ENCODE measurements around the gene KHDC4.
"Not testable (repeated sequence)": the region's sequence is repeated elsewhere in the genome, so short reads cannot be mapped to it uniquely, and the experiment has no call there.

Gene KHDC4

GRCh38 chr1:155940482-155940992 lies 6.3 kb upstream of the KHDC4 start:
- no peak for DNase-seq

DNA sequence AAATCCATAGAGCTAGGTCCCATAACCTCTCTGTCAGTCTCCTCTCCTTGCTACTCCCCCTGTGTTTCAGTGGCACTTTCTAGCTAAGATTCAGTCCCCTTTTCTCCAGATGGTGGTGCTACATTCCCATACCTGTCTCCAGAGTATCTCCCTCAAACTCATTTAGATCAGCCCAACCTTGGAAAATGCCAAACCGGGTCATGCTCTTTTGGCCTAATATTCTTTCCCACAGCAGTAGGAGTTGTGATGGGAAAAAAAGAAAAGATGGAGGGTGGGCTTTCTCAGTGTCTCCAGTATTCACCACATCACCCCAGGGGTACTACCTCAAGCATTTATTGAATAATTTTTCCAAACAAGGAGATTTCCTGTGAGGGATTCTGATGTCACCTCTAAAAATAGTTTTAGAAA lies 4.0 kb upstream of the KHDC4 start:
- peak; percentile 65 for DNase-seq

DNA sequence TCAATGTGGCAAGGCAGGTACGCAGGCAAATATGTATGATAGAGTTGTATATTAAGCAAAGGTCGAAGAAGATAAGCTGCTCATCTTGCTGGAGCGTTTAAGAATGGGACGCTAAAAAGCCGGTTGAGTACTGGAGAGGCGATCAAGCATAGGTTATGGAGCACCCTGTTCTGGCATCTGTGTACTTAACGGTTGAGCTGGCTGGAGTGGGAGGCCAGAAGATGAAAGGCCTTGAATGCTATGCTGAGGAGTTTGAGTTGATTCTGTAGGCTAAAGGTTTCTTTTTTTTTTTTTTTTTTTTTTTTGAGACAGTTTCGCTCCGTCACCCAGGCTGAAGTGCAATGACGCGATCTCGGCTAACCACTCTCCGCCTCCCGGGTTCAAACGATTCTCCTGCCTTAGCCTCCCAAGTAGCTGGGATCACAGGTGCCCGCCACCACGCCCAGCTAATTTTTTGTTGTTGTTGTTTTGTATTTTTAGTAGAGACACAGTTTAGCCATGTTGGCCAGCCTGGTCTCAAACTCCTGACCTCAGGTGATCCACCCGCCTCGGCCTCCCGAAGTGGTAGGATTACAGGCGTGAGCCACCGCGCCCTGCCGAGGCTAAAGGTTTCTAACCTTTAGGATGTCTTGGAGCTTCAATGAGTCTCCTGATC lies 850 bp upstream of the KHDC4 start:
- DNase-seq: peak; percentile 81

- no peak for DNase-seq
Measured at GRCh38 chr1:155933591-155934096, 569 bp downstream of the KHDC4 start.

DNA sequence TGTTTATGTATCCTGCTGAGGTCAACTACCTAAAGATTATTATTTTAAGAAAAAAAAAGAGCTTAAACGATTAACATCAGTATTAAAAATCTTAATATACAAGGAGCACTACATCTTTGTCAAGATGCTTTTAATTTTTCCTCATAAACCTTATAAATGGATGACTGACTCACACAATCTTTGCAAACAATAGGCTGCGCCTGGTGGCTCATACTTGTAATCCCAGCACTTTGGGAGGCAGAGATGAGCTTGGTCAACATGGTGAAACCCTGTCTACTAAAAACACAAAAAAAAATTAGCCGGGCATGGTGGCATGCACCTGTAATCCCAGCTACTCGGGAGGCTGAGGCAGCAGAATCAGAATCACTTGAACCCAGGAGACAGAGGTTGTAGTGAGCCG lies 1.7 kb downstream of the KHDC4 start:
- no peak for DNase-seq

- DNase-seq: no peak
Measured at GRCh38 chr1:155932081-155932480, 2.1 kb downstream of the KHDC4 start.

DNA sequence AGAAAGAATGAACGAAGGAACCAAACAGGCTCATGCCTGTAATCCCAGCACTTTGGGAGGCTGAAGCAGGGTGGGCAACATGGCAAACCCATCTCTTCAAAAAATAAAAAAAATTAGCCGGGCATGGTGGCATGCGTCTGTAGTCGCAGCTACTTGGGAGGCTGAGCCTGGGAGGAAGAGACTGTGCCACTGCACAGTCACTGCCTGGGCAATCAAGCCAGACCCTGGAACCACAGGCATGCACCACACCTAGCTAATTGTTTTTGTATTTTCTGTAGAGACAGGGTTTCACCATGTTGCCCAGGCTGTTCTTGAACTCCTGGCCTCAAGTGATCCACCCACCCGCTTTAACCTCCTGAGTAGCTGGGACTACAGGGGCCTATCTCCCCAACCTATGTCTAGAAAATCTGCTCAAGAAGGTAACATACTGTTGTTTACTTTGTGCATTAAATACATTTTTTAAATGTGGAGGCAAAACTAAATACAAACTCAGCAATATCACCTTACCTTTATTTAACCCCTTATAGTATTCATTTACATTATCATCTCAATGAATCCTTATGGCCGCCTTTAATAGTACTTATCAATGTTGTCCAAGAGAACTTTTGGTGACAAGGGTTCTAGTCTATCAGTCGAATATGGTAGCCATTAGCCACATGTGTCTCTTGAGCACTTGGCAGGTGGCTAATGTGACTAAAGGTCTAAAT lies 2.7 kb downstream of the KHDC4 start:
- no peak for DNase-seq

DNA sequence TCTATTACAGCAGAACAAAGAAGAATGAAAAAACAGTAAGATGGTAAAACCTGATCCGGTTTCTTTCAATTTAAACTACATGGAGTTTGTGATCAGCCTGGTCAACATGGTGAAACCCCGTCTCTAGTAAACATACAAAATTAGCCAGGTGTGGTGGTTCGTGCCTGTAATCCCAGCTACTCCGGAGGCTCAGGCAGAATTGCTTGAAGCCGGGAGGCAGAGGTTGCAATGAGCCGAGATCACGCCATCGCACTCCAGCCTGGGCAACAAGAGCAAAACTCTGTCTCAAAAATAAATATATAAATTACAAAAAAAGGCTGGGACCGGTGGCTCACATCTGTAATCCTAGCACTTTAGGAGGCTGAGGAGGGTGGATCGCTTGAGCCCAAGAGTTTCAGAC lies 3.5 kb downstream of the KHDC4 start:
- not testable (repeated sequence) for DNase-seq

DNA sequence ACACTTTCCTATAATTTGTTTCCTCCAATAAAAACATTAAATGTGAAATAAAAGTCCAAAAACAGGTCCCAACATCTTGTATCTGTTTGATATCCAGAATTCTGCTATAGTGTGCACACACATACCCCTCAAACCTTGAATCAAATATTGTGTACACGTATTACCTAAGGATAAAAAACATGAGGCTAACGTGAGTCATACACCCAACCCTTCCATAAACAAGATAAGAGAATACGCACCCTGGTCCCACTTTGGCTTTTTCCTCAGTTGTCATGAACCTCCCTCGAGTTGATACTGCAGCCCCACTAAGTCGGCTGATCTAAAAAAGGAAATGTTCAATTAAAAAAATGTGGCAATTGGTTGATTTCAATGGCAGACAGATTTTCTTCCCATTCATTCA lies 5.2 kb downstream of the KHDC4 start:
- DNase-seq: no peak

DNA sequence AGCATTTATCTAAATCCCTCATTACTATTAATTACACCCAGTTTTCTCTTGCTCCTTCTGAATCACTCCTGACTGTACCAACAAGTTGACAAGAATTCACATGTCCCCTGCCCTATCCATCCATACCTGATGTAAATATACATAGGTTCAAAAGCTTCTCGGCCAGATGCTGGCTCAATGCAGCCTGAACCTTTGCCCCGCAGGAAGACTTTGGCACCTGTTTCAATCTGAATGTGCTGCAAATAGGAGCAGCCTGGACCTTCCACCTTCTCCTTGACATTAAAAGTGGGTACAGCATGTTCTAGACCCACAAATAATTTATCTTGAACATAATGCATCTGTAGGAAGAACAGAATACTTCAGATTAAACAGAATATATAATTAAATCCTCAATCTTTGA lies 8.7 kb downstream of the KHDC4 start:
- no peak for DNase-seq

DNA sequence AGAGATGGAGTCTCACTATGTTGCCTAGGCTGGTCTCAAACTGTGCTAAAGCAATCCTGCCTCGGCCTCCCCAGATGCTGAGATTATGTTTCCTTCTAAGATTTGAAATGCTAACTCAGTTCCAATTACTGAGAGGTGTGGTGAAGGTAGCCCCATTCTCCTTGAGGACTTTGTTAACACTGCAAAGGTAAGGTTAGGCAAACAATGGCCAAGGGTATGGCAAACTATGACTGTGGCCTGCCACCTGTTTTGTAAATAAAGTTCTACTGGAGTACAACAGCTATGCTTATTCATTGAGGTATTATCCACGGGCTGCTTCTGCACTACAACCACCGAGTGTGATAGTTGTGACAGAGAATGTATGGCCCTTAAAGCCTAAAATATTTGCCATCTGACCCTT lies 13.5 kb downstream of the KHDC4 start:
- no peak for DNase-seq

- no peak for DNase-seq
Measured at GRCh38 chr1:155919801-155920200, 14.4 kb downstream of the KHDC4 start.

- no peak for DNase-seq
Measured at GRCh38 chr1:155918660-155919059, 15.6 kb downstream of the KHDC4 start.

GRCh38 chr1:155913969-155914757 lies 20.1 kb downstream of the KHDC4 start:
- DNase-seq: no peak

DNA sequence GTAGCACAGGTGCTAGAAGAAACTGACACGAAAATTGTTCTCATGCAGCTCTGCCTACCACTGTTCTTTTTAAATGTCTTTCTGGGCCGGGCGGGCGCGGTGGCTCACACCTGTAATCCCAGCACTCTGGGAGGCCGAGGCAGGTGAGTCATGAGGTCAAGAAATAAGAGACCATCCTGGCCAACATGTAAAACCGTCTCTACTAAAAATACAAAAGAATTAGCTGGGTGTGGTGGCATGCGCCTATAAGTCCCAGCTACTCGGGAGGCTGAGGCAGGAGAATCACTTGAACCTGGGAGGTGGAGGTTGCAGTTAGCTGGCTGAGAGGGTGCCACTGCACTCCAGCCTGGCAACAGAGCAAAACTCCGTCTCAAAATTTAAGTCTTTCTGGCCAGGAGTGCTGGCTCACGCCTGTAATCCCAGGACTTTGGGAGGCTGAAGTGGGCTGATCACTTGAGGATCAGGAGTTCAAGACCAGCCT lies 22.1 kb downstream of the KHDC4 start:
- no peak for DNase-seq

DNA sequence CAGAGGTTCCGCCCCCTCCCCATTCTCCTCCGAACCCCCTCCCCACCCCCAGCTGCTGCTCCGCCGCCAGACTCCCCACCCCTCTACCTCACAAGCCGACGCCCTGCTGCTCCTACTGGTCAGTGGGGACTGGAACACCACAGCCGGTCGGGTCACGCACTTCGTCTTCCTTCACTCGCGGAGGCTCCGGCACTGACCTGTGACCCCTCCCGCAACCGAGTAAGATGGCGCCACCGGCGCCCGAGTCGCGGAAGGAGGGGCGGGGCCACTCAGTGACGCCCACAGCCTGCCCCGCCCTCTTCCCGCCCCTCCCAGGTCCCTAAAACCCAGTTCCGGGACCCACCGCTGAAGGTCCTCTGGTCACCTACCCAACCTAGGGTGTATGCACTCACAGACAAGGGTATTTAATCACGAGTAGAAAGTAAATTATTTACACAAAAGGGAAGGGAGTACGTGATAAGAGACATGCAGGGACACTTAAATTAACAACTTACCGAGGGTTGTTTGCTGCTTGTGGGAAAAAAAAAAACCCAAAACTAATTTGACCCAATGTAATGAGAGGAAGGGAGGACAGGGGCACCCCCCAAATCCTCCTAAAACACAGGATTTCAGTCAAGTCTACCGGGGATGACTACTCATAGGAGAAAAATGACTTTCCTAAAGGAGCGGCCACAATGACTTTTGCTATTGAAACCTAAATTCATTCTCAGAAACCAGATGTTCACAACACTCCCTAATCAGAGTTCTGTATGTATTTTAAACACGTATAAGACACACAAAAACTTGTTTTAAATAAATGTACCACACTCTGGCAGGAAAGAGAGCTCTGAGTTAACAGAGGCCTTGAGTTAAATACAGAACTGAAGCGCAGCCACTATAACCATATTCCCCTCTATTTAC lies 22.8 kb downstream of the KHDC4 start, which contains the start of gene RIT1:
Gene RIT1, minus strand, starts transcription at position 194 of the 900 bp plus-strand sequence. CDS start 588 bp downstream, outside the sequence.
- peak; percentile 63 for DNase-seq

DNA sequence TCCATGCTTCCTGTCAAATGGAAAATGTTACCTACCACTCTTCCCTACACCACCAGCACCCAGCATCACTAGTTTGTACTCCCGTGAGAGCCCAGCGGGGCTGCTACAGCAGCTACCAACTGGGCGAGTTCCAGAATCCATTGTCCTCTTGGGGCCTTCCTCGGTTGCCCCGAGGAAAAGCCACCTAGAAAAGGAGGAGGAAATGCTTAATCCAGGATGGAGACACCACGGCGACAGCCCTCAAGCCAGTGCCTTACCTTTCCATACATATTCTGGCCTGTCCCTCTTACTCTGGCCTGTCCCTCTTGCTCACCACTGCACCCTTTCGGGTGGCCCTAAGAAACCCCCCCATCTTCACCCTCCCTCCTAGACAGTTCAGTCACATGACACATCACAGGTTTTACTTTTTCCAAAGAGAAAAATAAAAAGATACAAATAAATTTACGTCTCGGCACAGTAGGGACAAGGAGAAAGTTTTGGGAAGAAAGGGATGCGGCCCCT lies 23.5 kb downstream of the KHDC4 start:
- peak; percentile 48 for DNase-seq

DNA sequence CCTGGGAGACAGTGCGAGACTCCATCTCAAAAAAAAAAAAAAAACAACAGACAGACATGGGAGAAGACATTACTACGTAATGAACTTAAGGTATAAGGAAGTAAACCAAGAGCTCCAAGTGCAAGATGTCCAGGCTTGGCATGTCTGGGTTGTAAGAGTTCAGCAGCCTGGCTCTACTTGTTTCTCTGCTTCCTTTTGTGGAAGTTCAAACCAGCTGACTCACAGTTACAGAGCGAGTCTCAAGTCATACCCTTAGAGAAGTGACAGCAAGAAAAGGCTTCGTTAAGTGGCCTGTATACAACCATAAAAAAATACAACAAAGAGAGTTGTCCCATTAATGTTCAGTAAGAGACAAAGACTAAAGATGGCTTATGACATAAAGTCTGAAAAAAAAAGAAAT lies 24.3 kb downstream of the KHDC4 start:
- DNase-seq: no peak

DNA sequence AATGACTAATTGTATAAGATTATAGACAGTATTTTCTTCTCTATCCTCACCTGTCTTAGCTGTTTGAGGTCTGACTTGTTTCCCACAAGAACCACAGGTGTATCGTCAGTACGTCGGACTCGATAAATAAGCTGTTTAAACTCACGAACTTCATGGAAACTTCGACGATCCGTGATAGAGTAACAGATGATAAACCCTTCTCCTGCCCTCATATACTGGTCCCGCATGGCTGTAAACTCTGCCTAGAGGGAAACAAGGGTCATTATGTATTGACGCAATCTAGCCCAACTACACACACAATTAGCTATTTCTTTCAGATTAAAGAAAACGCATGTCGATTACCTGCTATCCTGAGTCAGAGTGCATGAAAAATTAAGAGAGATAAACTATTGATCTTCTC lies 30.0 kb downstream of the KHDC4 start:
- DNase-seq: no peak

DNA sequence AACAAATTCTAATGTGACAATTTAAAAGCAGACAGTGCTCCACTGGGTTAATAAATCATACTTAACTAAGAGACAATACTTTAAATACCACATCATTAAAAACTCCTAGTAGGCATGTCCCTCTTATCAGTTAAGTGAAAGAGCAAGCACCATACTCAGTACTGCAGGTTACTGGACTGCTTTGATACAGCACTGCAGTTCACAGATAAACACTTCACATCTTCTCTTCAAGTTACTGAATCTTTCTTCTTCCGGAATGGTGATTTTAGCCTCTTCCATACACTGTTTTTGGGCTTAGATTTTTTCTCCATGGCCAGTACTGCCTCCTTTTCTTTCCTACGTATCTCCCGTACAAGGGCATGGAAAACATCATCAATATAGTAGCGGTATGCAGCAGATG lies 34.1 kb downstream of the KHDC4 start:
- DNase-seq: no peak

DNA sequence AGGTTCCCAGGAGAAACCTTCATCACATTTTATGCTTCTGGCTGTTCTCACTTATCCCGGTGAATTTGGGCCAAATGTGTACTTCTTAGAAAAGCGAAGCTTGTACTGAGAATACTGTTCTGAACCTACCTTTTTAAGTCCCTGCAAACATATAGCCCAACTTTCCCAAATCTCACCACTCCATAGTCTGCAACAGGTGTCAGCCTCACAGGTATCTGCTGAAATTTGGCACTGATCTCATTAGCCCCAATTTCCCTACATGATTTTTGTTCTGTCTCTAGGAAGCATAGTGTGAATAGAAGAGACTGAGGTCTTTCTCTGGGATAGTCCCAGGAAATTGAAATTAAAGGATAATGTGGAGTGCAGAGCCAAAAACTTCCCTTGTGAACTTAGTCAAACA lies 34.5 kb downstream of the KHDC4 start:
- no peak for DNase-seq

DNA sequence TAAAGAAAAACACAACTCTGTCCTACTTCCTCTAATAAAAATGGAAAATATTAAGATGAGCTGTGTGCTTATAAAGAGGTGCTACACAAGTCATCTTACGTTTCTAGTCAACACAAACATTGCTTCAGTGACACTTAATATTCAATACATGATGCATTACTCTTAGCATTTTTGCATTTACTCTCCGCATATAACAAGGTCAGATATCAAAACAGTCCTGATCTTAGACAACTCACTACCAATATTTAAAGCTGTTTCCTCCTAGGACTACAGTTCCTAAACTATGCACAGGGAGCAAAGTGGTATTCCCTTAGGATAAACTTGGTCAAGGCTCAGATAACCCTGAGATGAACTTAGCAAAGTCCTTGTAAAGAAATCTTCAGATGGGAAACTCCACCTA lies 35.3 kb downstream of the KHDC4 start:
- DNase-seq: no peak

All from NCI-H2227 treated with DMSO at 0.1 percent for 48 hours (cell line).